ENCODE measurements around the gene NDUFS6.

Gene NDUFS6

GRCh38 chr5:1865486-1865885, 64.3 kb downstream of the NDUFS6 start:
- H4K20me1 ChIP-seq (ENCODE audit: control insufficient read depth, insufficient read depth, low read depth, low read length): no peaks in the 10 kb centered on the region
- H3K27ac ChIP-seq (ENCODE audit: low read depth, low read length): no peak overlapping the region
- no peaks in the 10 kb centered on the region for H3K9me2 ChIP-seq (replicated peaks; ENCODE audit: control insufficient read depth, low read length)
- peaks cover 4% of the 10 kb centered on the region; the same call in 1 of the 2 replicates for H3K9me3 ChIP-seq (ENCODE audit: control insufficient read depth, insufficient read depth, low read length)
- H3F3A ChIP-seq (ENCODE audit: control insufficient read depth, insufficient read depth): no peaks in the 10 kb centered on the region
- H3K4me1 ChIP-seq (ENCODE audit: control insufficient read depth, low read length): no peaks in the 10 kb centered on the region
- no peak overlapping the region for H3K4me3 ChIP-seq (ENCODE audit: low read length)
- H3K27me3 ChIP-seq (ENCODE audit: control insufficient read depth, low read length): no peaks in the 10 kb centered on the region
- H3K79me2 ChIP-seq (ENCODE audit: control insufficient read depth, low read length): no peaks in the 10 kb centered on the region
- no peaks in the 10 kb centered on the region for H3K36me3 ChIP-seq (ENCODE audit: control insufficient read depth, low read length)
- no peak overlapping the region for H3K4me2 ChIP-seq (ENCODE audit: low read length)
- TF ChIP-seq, protein P1, sequence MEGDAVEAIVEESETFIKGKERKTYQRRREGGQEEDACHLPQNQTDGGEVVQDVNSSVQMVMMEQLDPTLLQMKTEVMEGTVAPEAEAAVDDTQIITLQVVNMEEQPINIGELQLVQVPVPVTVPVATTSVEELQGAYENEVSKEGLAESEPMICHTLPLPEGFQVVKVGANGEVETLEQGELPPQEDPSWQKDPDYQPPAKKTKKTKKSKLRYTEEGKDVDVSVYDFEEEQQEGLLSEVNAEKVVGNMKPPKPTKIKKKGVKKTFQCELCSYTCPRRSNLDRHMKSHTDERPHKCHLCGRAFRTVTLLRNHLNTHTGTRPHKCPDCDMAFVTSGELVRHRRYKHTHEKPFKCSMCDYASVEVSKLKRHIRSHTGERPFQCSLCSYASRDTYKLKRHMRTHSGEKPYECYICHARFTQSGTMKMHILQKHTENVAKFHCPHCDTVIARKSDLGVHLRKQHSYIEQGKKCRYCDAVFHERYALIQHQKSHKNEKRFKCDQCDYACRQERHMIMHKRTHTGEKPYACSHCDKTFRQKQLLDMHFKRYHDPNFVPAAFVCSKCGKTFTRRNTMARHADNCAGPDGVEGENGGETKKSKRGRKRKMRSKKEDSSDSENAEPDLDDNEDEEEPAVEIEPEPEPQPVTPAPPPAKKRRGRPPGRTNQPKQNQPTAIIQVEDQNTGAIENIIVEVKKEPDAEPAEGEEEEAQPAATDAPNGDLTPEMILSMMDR (IDR thresholded peaks at IDR 0.05; ENCODE audit: low read depth, low read length, poor library complexity, severe bottlenecking): no peak
- TF ChIP-seq EZH2phosphoT487 (IDR thresholded peaks at IDR 0.05; ENCODE audit: borderline replicate concordance, low read length): no peak

Data from DOHH2 (cell line).